Liver (tissue), 9 donors: ENCODE results near the gene RSU1. TPM values are rescaled to one million over a fixed set of nuclear protein-coding genes. Genes with fewer than 3 reads are reported as not detected.

Experiments
- DNase-seq: peaks from one replicate; pipeline ENCODE4 v3.0.0-alpha.2; 2017; ENCODE audit warnings: low spot score
- H3K27ac ChIP-seq, 2 donors: one replicate each; pipeline ENCODE4 v1.7.0; 2013; ENCODE audit warnings: inconsistent platforms in 2 of 2, low read length in 2 of 2, control low read depth in 1 of 2, low read depth in 1 of 2, mild to moderate bottlenecking in 1 of 2
- H3K27me3 ChIP-seq, 4 donors: one replicate each; pipeline versions ENCODE4 v1.6.1 to v1.7.0; 2013; ENCODE audit warnings: low read length in 3 of 4, inconsistent platforms in 1 of 4, mild to moderate bottlenecking in 1 of 4, moderate library complexity in 1 of 4; ENCODE audit not compliant: control insufficient read depth in 4 of 4, insufficient read depth in 4 of 4
- H3K36me3 ChIP-seq, 4 donors: one replicate each; pipeline versions ENCODE4 v1.6.1 to v1.7.0; 2013; ENCODE audit warnings: low read length in 3 of 4, mild to moderate bottlenecking in 3 of 4, low read depth in 1 of 4, moderate library complexity in 1 of 4; ENCODE audit not compliant: control insufficient read depth in 4 of 4, insufficient read depth in 3 of 4
- H3K4me1 ChIP-seq, 4 donors: one replicate each; pipeline versions ENCODE4 v1.6.1 to v1.7.0; 2013; ENCODE audit warnings: low read length in 3 of 4, mild to moderate bottlenecking in 3 of 4, moderate library complexity in 1 of 4; ENCODE audit not compliant: control insufficient read depth in 4 of 4, insufficient read depth in 4 of 4
- H3K4me3 ChIP-seq, 3 donors: one replicate each; pipeline versions ENCODE4 v1.6.1 to v1.7.0; 2013; ENCODE audit warnings: low read length in 3 of 3, control low read depth in 1 of 3, low read depth in 1 of 3, mild to moderate bottlenecking in 1 of 3
- H3K9ac ChIP-seq, 2 donors: one replicate each; pipeline ENCODE4 v1.7.0; 2013; ENCODE audit warnings: low read length in 2 of 2, mild to moderate bottlenecking in 2 of 2, moderate library complexity in 2 of 2, control low read depth in 1 of 2, low read depth in 1 of 2
- H3K9me3 ChIP-seq, 4 donors: one replicate each; pipeline versions ENCODE4 v1.6.1 to v1.7.0; 2013; ENCODE audit warnings: low read length in 3 of 4; ENCODE audit not compliant: control insufficient read depth in 4 of 4
- FOXA1 ChIP-seq: IDR thresholded peaks from 2 replicates; pipeline ENCODE4 v1.6.1; 2016; ENCODE audit warnings: antibody characterized with exemption
- FOXA2 ChIP-seq: IDR thresholded peaks from 2 replicates; pipeline ENCODE4 v1.6.1; 2016; ENCODE audit warnings: antibody characterized with exemption
- HNF4A ChIP-seq, 2 donors: conservative IDR thresholded peaks; 2 replicates each; pipeline ENCODE4 v1.6.1; 2016; ENCODE audit warnings: antibody characterized with exemption in 2 of 2, mild to moderate bottlenecking in 2 of 2
- RXRA ChIP-seq, 2 donors: IDR thresholded peaks; 2 replicates each; pipeline ENCODE4 v1.6.1; 2017 to 2018; ENCODE audit warnings: antibody characterized with exemption in 2 of 2, mild to moderate bottlenecking in 1 of 2
- SP1 ChIP-seq: IDR thresholded peaks from 2 replicates; pipeline ENCODE4 v1.6.1; 2018; ENCODE audit warnings: antibody characterized with exemption, mild to moderate bottlenecking
- TAF1 ChIP-seq: conservative IDR thresholded peaks from 2 replicates; pipeline ENCODE4 v1.6.1; 2016; ENCODE audit warnings: antibody characterized with exemption, mild to moderate bottlenecking
- YY1 ChIP-seq: IDR thresholded peaks from 2 replicates; pipeline ENCODE4 v1.6.1; 2016; ENCODE audit warnings: antibody characterized with exemption, mild to moderate bottlenecking
- WGBS: extraction: QIAGEN DNeasy Blood & Tissue Kit; methylation state at CpG from one replicate; pipeline ENCODE4 v1.1.7; 2013; 5-methylcytosine and 5-hydroxymethylcytosine counted together
- polyA plus RNA-seq, 2 donors: library from polyadenylated mRNA; stranded (reverse) in 1 of 2; unstranded in 1 of 2; fragments of 200-250 nt in 1 of 2; fragments of >200 nt in 1 of 2; fragmentation: Nextera tagmentation in 1 of 2; extraction: Ambion mirVana in 1 of 2; gene quantifications; one replicate each; pipeline versions ENCODE4 v1.2.1 to v1.2.3, GENCODE V29; 2013 to 2015
- total RNA-seq, 2 donors: library from RNA; depleted of rRNA; stranded (reverse); fragments of >200 nt; gene quantifications; one replicate each; pipeline ENCODE4 v1.2.3, GENCODE V29; 2014
- TF ChIP-seq, protein P1 (sequence below): IDR thresholded peaks from 2 replicates; pipeline ENCODE4 v1.6.1; 2016; ENCODE audit warnings: antibody characterized with exemption
- TF ChIP-seq, protein P2 (sequence below): IDR thresholded peaks from 2 replicates; pipeline ENCODE4 v1.6.1; 2016; ENCODE audit warnings: antibody characterized with exemption, mild to moderate bottlenecking
- TF ChIP-seq, protein P3 (sequence below): IDR thresholded peaks from 2 replicates; pipeline ENCODE4 v1.6.1; 2016; ENCODE audit warnings: antibody characterized with exemption
- TF ChIP-seq, protein P4 (sequence below): IDR thresholded peaks from 2 replicates; pipeline ENCODE4 v1.6.1; 2016; ENCODE audit warnings: antibody characterized with exemption
- TF ChIP-seq, protein P5 (sequence below): fragments of 150-350 bp; IDR thresholded peaks from 2 replicates; pipeline ENCODE4 v1.5.1; 2017; ENCODE audit warnings: improper control_type of control experiment, low read depth, low read length; ENCODE audit not compliant: missing input control
- donor health status: healthy.
- donor health status: healthy.
- donor health status: healthy.
- donor health status: healthy.
- donor health status: healthy.

The RSU1 gene
- total and polyA plus RNA-seq, 4 donors, result 19.2 to 38.2 (median 28.0) TPM

DNA sequence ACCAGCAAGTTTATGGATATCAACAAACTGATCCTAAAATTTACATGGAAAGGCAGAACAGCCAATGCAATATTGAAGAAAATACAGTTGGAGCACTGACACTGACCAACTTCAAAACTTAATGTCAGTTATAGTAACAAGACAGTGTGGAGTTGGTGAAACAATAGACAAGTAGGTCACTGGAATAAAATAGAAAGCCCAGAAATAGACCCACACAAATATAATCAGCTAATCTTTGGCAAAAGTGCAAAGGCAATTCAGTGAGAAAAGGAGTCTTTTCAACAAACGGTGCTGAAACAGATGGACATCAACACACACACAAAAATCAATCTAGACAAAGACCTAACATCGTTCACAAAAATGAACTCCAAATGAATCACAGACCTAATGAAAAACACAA lies 13.8 kb downstream of the RSU1 start (continued):
- no peak for TF ChIP-seq FOXA2
- TF ChIP-seq RXRA (IDR thresholded peaks at IDR 0.05), result no peak

DNA sequence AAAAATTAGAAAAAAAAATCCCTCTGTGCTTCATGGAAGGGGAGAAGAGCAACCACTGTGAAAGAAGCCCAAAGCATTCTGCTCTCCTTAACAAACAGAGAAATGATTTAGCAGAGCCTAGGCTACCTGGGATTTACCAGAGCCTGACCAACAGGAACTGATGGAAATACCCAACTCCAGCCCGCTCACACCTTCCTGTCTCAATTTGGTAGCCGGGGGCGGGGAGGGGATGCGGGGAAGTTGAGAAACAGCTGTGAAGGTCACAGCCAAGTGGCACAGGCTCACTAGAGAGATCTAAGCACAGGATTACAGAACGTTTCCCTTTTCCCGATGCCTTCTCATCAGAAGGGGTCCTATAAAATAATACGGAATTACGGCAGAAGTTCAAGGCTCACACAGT lies 17.6 kb downstream of the RSU1 start:
- H3K27ac ChIP-seq, result no peak overlapping the region
- DNase-seq, result no peak

DNA sequence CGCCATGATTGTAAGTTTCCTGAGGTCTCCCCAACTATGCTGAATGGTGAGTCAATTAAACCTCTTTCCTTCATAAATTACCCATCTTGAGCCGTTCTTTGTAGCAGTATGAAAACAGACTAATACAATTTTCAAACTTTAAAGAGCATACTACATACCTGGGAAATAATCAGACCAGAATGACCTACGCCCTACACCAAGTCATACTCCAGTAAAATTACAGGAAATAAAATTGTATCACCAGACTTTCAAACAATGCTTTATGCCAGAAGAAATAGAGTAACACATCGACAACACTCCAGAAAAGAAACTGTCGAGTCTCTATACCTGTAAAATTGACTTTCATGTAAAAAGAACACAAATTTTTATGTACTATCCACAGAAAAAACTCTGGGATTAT lies 18.7 kb downstream of the RSU1 start:
- no peaks in the 10 kb centered on the region for H3K36me3 ChIP-seq
- no peaks in the 10 kb centered on the region for H3K4me1 ChIP-seq
- H3K9ac ChIP-seq, result no peak overlapping the region
- no peaks in the 10 kb centered on the region for H3K27me3 ChIP-seq
- no peak for DNase-seq
- 92% methylated on average over 5 of the region's 5 CpGs for WGBS
- H3K9me3 ChIP-seq, result no peaks in the 10 kb centered on the region
- H3K27ac ChIP-seq, result no peak overlapping the region
- H3K4me3 ChIP-seq, result no peak overlapping the region
- TF ChIP-seq, protein P1, sequence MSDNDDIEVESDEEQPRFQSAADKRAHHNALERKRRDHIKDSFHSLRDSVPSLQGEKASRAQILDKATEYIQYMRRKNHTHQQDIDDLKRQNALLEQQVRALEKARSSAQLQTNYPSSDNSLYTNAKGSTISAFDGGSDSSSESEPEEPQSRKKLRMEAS, result no peak
- TF ChIP-seq TAF1 (no peak), HNF4A (conservative IDR thresholded peaks at IDR 0.05) (no peak), YY1 (no peak), SP1 (no peak), RXRA (IDR thresholded peaks at IDR 0.05) (no peak)
- TF ChIP-seq, protein P2, sequence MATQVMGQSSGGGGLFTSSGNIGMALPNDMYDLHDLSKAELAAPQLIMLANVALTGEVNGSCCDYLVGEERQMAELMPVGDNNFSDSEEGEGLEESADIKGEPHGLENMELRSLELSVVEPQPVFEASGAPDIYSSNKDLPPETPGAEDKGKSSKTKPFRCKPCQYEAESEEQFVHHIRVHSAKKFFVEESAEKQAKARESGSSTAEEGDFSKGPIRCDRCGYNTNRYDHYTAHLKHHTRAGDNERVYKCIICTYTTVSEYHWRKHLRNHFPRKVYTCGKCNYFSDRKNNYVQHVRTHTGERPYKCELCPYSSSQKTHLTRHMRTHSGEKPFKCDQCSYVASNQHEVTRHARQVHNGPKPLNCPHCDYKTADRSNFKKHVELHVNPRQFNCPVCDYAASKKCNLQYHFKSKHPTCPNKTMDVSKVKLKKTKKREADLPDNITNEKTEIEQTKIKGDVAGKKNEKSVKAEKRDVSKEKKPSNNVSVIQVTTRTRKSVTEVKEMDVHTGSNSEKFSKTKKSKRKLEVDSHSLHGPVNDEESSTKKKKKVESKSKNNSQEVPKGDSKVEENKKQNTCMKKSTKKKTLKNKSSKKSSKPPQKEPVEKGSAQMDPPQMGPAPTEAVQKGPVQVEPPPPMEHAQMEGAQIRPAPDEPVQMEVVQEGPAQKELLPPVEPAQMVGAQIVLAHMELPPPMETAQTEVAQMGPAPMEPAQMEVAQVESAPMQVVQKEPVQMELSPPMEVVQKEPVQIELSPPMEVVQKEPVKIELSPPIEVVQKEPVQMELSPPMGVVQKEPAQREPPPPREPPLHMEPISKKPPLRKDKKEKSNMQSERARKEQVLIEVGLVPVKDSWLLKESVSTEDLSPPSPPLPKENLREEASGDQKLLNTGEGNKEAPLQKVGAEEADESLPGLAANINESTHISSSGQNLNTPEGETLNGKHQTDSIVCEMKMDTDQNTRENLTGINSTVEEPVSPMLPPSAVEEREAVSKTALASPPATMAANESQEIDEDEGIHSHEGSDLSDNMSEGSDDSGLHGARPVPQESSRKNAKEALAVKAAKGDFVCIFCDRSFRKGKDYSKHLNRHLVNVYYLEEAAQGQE, result no peak
- TF ChIP-seq, protein P3, sequence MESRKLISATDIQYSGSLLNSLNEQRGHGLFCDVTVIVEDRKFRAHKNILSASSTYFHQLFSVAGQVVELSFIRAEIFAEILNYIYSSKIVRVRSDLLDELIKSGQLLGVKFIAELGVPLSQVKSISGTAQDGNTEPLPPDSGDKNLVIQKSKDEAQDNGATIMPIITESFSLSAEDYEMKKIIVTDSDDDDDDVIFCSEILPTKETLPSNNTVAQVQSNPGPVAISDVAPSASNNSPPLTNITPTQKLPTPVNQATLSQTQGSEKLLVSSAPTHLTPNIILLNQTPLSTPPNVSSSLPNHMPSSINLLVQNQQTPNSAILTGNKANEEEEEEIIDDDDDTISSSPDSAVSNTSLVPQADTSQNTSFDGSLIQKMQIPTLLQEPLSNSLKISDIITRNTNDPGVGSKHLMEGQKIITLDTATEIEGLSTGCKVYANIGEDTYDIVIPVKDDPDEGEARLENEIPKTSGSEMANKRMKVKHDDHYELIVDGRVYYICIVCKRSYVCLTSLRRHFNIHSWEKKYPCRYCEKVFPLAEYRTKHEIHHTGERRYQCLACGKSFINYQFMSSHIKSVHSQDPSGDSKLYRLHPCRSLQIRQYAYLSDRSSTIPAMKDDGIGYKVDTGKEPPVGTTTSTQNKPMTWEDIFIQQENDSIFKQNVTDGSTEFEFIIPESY, result no peak
- TF ChIP-seq, protein P4, sequence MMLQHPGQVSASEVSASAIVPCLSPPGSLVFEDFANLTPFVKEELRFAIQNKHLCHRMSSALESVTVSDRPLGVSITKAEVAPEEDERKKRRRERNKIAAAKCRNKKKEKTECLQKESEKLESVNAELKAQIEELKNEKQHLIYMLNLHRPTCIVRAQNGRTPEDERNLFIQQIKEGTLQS, result no peak
- TF ChIP-seq, protein P5, sequence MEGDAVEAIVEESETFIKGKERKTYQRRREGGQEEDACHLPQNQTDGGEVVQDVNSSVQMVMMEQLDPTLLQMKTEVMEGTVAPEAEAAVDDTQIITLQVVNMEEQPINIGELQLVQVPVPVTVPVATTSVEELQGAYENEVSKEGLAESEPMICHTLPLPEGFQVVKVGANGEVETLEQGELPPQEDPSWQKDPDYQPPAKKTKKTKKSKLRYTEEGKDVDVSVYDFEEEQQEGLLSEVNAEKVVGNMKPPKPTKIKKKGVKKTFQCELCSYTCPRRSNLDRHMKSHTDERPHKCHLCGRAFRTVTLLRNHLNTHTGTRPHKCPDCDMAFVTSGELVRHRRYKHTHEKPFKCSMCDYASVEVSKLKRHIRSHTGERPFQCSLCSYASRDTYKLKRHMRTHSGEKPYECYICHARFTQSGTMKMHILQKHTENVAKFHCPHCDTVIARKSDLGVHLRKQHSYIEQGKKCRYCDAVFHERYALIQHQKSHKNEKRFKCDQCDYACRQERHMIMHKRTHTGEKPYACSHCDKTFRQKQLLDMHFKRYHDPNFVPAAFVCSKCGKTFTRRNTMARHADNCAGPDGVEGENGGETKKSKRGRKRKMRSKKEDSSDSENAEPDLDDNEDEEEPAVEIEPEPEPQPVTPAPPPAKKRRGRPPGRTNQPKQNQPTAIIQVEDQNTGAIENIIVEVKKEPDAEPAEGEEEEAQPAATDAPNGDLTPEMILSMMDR, result no peak

More for the DNA sequence above, 17.6 kb downstream of the RSU1 start:
- no peak overlapping the region for H3K9ac ChIP-seq
- no peak for TF ChIP-seq SP1
- TF ChIP-seq RXRA (IDR thresholded peaks at IDR 0.05), result no peak
- no peak for TF ChIP-seq FOXA1
- H3K4me3 ChIP-seq, result no peak overlapping the region
- no peaks in the 10 kb centered on the region for H3K9me3 ChIP-seq
- H3K36me3 ChIP-seq, result no peaks in the 10 kb centered on the region
- WGBS, result 91% methylated on average over 8 of the region's 8 CpGs
- no peaks in the 10 kb centered on the region for H3K27me3 ChIP-seq
- H3K4me1 ChIP-seq, result no peaks in the 10 kb centered on the region
